Cerebellar cortex (tissue), 1 donor: ENCODE data around the gene AFG1L.
A peak's percentile ranks its signal among the peaks of the same experiment; 100 is the strongest.
"Not testable (repeated sequence)": the region's sequence is repeated elsewhere in the genome, so short reads cannot be mapped to it uniquely, and the experiment has no call there.

Source experiments
- DNase-seq: peaks from one replicate; pipeline ENCODE4 v3.0.0-alpha.2; 2015; ENCODE audit warnings: low spot score

Gene AFG1L

GRCh38 chr6:108294727-108295625 is at the start of gene AFG1L:
AFG1L (plus strand) TSS chr6:108295054; CDS start chr6:108295080, 26 bp downstream.
- peak; percentile 93 for DNase-seq

GRCh38 chr6:108245095-108245494 is 49.8 kb upstream of the AFG1L start:
- DNase-seq: not testable (repeated sequence)

- no peak for DNase-seq
Measured at GRCh38 chr6:108247965-108248536, 46.8 kb upstream of the AFG1L start.

- peak; percentile 25 for DNase-seq
Measured at GRCh38 chr6:108250240-108250866, 44.5 kb upstream of the AFG1L start.

GRCh38 chr6:108251252-108251651 is 43.6 kb upstream of the AFG1L start:
- no peak for DNase-seq

- no peak for DNase-seq
Measured at GRCh38 chr6:108252055-108252454, 42.8 kb upstream of the AFG1L start.

GRCh38 chr6:108253241-108253640 is 41.6 kb upstream of the AFG1L start:
- no peak for DNase-seq

- DNase-seq: no peak
Measured at GRCh38 chr6:108254433-108255410, 40.1 kb upstream of the AFG1L start.

GRCh38 chr6:108260126-108260808 is 34.6 kb upstream of the AFG1L start:
- peak; percentile 60 for DNase-seq

- peak; percentile 92 for DNase-seq
Measured at GRCh38 chr6:108260809-108261569, 33.9 kb upstream of the AFG1L start, which contains the start of gene SNX3. SNX3 (minus strand) TSS chr6:108261040; CDS start chr6:108260921, 119 bp downstream.

- DNase-seq: no peak
Measured at GRCh38 chr6:108263371-108263770, 31.5 kb upstream of the AFG1L start.

- DNase-seq: no peak
Measured at GRCh38 chr6:108268845-108269244, 26.0 kb upstream of the AFG1L start.

GRCh38 chr6:108269955-108270354 is 24.9 kb upstream of the AFG1L start:
- DNase-seq: not testable (repeated sequence)

GRCh38 chr6:108274546-108274945 is 20.3 kb upstream of the AFG1L start:
- no peak for DNase-seq

GRCh38 chr6:108275976-108276375 is 18.9 kb upstream of the AFG1L start:
- no peak for DNase-seq

- DNase-seq: no peak
Measured at GRCh38 chr6:108277295-108277694, 17.6 kb upstream of the AFG1L start.

- DNase-seq: no peak
Measured at GRCh38 chr6:108277831-108278230, 17.0 kb upstream of the AFG1L start.

GRCh38 chr6:108285381-108285780 is 9.5 kb upstream of the AFG1L start:
- DNase-seq: no peak

- DNase-seq: no peak
Measured at GRCh38 chr6:108286366-108286765, 8.5 kb upstream of the AFG1L start.

GRCh38 chr6:108287373-108287772 is 7.5 kb upstream of the AFG1L start:
- no peak for DNase-seq
